ENCODE measurements around the gene DRD5.

DRD5 gene

DNA sequence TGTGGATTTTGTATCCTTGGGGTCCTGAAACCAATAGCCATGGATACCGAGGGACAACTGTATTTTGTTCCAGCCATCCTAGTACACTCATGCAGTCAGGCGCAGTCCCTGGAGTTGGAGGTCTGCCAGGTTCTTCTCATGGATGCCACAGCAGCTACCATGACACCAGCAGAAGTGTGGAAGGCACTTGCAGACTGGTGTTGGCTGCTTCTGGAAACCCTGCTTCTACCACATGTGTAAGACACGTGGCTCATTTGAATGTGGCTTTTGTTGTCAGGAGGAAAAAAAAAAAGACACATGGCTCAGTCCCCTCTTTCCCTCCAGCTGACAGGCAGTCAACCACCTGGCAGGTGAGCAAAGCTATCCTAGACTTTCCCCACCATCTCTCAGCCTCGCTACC, 19.4 kb downstream of the DRD5 start:
- no peak for DNase-seq (ENCODE audit: low spot score)
- TF ChIP-seq, protein P1, sequence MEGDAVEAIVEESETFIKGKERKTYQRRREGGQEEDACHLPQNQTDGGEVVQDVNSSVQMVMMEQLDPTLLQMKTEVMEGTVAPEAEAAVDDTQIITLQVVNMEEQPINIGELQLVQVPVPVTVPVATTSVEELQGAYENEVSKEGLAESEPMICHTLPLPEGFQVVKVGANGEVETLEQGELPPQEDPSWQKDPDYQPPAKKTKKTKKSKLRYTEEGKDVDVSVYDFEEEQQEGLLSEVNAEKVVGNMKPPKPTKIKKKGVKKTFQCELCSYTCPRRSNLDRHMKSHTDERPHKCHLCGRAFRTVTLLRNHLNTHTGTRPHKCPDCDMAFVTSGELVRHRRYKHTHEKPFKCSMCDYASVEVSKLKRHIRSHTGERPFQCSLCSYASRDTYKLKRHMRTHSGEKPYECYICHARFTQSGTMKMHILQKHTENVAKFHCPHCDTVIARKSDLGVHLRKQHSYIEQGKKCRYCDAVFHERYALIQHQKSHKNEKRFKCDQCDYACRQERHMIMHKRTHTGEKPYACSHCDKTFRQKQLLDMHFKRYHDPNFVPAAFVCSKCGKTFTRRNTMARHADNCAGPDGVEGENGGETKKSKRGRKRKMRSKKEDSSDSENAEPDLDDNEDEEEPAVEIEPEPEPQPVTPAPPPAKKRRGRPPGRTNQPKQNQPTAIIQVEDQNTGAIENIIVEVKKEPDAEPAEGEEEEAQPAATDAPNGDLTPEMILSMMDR (IDR thresholded peaks at IDR 0.05; ENCODE audit: extremely low read depth, missing control alignments), result no peak

DNA sequence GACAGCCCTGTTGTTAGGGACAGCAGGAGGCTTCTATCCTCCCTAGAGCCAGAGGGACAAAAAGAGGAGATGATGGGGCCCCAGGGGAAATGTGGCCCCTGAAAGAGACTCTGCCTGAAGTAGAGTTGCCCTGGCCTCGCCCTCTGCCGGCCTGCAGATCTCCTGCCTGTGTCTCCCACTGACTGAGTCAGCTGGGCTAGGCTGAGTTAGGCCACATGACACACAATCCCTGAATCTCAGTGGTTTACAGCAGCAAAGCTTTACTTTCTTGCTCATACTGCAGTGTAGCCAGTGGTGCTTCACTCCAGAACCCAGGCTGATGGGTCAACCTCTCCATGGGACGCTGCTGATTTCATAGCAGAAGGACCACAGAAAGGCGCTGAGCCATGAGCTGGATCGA, 23.5 kb downstream of the DRD5 start:
- no peak for DNase-seq (ENCODE audit: low spot score)
- TF ChIP-seq, protein P1 (IDR thresholded peaks at IDR 0.05; ENCODE audit: extremely low read depth, missing control alignments), result no peak

DNA sequence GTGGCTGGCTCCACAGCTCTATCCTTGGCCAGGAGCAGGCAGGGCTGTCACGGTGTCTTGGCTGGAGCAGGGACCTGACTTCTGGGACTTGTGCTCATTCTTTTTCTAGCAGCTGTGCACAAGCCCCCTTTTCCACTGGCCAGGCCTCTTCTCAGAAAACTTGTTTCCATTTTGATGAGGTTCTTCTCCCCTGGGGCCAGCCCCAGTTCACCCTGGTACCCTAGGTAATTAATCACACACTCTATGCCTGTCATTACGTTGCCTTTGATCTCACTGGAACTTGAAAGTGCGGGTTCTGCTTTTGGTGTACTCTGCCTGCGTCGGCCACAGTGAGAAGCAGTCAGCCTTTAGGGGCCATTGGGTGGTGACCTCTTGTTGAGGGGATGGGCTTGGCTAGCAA, 26.6 kb downstream of the DRD5 start:
- DNase-seq (ENCODE audit: low spot score), result no peak
- TF ChIP-seq, protein P1 (IDR thresholded peaks at IDR 0.05; ENCODE audit: extremely low read depth, missing control alignments), result no peak

- TF ChIP-seq, protein P1 (IDR thresholded peaks at IDR 0.05; ENCODE audit: extremely low read depth, missing control alignments), result no peak
- DNase-seq (ENCODE audit: low spot score), result no peak
Measured at GRCh38 chr4:9811806-9812205, 30.4 kb downstream of the DRD5 start.

DNA sequence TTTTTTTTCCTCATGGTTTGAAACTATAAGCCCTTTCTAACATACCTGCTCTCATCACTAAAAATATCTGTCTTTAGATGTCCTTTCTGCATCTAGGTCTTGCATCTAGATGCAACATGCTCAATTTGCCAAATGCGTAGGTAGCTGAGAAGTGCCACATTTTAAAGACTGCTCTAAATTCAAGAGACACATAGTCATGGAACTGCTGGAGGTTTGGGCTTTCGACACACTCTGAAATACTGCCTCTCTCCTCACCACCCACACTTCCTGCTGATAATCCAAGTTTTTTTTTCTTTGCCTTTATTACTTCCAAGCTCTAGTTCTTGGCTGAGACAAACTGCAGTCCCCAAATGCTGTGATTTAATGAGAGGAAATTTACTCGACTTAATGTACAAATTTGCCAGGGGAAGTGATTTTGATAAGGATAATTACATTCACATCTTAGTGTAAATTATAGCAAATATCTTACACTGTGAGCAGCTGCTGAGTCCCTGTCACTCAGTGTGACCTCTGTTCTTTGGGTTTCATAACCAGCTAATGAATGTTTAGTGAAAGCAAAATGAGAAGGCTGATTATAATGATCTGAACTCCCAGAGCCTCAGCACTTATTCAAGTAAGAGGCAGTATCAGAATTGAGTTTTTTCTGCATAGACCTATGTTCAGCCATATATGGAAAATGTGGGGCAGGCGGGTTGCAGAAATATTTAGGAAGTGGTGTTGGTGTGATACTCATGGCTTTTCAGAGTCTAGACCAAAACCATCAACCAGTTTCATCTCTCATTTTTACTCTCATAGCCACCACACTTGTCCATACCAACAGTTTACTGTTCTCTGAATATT, 31.3 kb downstream of the DRD5 start:
- TF ChIP-seq, protein P1 (IDR thresholded peaks at IDR 0.05; ENCODE audit: extremely low read depth, missing control alignments), result no peak
- peak; percentile 23 for DNase-seq (ENCODE audit: low spot score)

DNA sequence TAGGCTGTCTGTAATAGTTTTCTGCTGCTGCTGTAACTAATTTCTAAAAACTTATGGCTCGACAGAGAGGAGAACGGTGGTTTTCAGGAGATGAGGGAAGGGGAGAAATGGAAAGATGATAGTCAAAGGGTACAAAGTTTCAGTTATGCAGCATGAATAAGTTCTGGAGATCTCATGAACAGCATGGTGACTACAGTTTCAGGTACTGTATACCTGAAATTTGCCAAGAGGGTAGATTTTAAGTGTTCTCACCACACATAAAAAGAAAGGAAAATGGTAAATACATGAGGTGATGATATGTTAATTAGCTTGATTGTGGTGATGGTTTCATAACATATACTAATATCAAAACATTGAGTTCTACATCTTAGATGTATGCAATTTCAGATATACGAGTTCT, 34.9 kb downstream of the DRD5 start:
- no peak for DNase-seq (ENCODE audit: low spot score)
- TF ChIP-seq, protein P1 (IDR thresholded peaks at IDR 0.05; ENCODE audit: extremely low read depth, missing control alignments), result no peak

DNA sequence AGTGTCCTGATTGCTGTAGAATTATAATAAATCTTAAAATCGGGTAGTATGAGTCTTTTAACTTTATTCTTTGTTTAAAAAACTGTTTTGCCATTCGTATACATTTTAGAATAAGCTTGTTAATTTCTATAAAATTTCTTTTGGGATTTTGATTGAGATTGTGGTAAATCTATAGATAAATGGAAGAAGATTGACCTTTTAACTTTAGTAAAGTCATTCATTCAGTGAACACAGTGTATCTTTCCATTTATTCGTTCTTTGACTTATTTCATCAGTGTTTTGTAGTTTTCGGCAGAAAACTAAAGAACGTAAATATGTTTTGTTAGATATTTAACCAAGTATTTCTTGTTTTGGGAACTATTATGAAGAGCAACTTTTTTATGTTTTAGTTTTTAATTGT, 38.9 kb downstream of the DRD5 start:
- no peak for DNase-seq (ENCODE audit: low spot score)
- TF ChIP-seq, protein P1 (IDR thresholded peaks at IDR 0.05; ENCODE audit: extremely low read depth, missing control alignments), result no peak

Measured in GM20000 (cell line).